H9 (cell line): ENCODE results near the gene LARGE1. TPM values are rescaled to one million over a fixed set of nuclear protein-coding genes. Genes with fewer than 3 reads are reported as not detected.

Experiments
- DNase-seq: peaks from one replicate; pipeline ENCODE4 v3.0.0-alpha.2; 2017
- H2AFZ ChIP-seq: one replicate; pipeline ENCODE4 v1.6.1; 2013; ENCODE audit warnings: mild to moderate bottlenecking, low read length, control low read depth, moderate library complexity
- H2AK5ac ChIP-seq: 2 replicates; pipeline ENCODE4 v1.6.1; 2013; ENCODE audit warnings: low read length, control low read depth, mixed read lengths; ENCODE audit not compliant: insufficient read length
- H2BK120ac ChIP-seq: one replicate; pipeline ENCODE4 v1.6.1; 2013; ENCODE audit warnings: low read depth, mild to moderate bottlenecking, low read length, control low read depth, inconsistent platforms; ENCODE audit not compliant: poor library complexity, severe bottlenecking
- H2BK12ac ChIP-seq: 2 replicates; pipeline ENCODE4 v1.6.1; 2013; ENCODE audit warnings: low read length, control low read depth, mixed read lengths, low read depth; ENCODE audit not compliant: insufficient read length
- H2BK15ac ChIP-seq: 2 replicates; pipeline ENCODE4 v1.6.1; 2013; ENCODE audit warnings: low read depth, low read length, control low read depth
- H2BK20ac ChIP-seq: one replicate; pipeline ENCODE4 v1.6.1; 2013; ENCODE audit warnings: low read depth, mild to moderate bottlenecking, low read length, control low read depth, inconsistent platforms; ENCODE audit not compliant: poor library complexity, severe bottlenecking
- H2BK5ac ChIP-seq: 2 replicates; pipeline ENCODE4 v1.6.1; 2013; ENCODE audit warnings: low read length, control low read depth, mixed read lengths; ENCODE audit not compliant: insufficient read length
- H3K14ac ChIP-seq: 2 replicates; pipeline ENCODE4 v1.6.1; 2013; ENCODE audit warnings: low read length, control low read depth; ENCODE audit not compliant: insufficient read depth
- H3K18ac ChIP-seq: 2 replicates; pipeline ENCODE4 v1.6.1; 2013; ENCODE audit warnings: low read depth, mild to moderate bottlenecking, mixed read lengths, low read length, control low read depth; ENCODE audit not compliant: insufficient read length
- H3K23ac ChIP-seq: 2 replicates; pipeline ENCODE4 v1.6.1; 2013; ENCODE audit warnings: low read length, control low read depth, mixed read lengths, low read depth; ENCODE audit not compliant: insufficient read length
- H3K23me2 ChIP-seq: 2 replicates; pipeline ENCODE4 v1.6.1; 2013; ENCODE audit warnings: low read depth, mild to moderate bottlenecking, mixed read lengths, low read length, control low read depth; ENCODE audit not compliant: insufficient read length, poor library complexity, severe bottlenecking
- H3K27ac ChIP-seq: 2 replicates; pipeline ENCODE4 v1.5.1; 2013; ENCODE audit warnings: low read length, control low read depth, mixed read lengths, low read depth; ENCODE audit not compliant: insufficient read length
- H3K27me3 ChIP-seq: 2 replicates; pipeline ENCODE4 v1.6.1; 2013; ENCODE audit warnings: low read length, control low read depth, inconsistent platforms; ENCODE audit not compliant: insufficient read depth
- H3K4ac ChIP-seq: 2 replicates; pipeline ENCODE4 v1.6.1; 2013; ENCODE audit warnings: low read depth, mild to moderate bottlenecking, control low read depth, inconsistent platforms, low read length, moderate library complexity
- H3K4me1 ChIP-seq: 2 replicates; pipeline ENCODE4 v1.6.1; 2013; ENCODE audit warnings: low read length, control low read depth, inconsistent platforms; ENCODE audit not compliant: insufficient read depth
- H3K4me2 ChIP-seq: 2 replicates; pipeline ENCODE4 v1.6.1; 2013; ENCODE audit warnings: low read length, control low read depth, mixed read lengths; ENCODE audit not compliant: insufficient read length, insufficient read depth
- H3K56ac ChIP-seq: 2 replicates; pipeline ENCODE4 v1.6.1; 2013; ENCODE audit warnings: low read depth, mild to moderate bottlenecking, mixed read lengths, low read length, control low read depth; ENCODE audit not compliant: insufficient read length
- H3K79me1 ChIP-seq: 2 replicates; pipeline ENCODE4 v1.6.1; 2013; ENCODE audit warnings: low read depth, mild to moderate bottlenecking, moderate library complexity, low read length, control low read depth, inconsistent platforms; ENCODE audit not compliant: insufficient read depth, poor library complexity, severe bottlenecking
- H3K79me2 ChIP-seq: 2 replicates; pipeline ENCODE4 v1.6.1; 2013; ENCODE audit warnings: low read length, control low read depth, inconsistent platforms; ENCODE audit not compliant: insufficient read depth
- H3K9ac ChIP-seq: 2 replicates; pipeline ENCODE4 v1.6.1; 2013; ENCODE audit warnings: low read length, control low read depth, mixed read lengths; ENCODE audit not compliant: insufficient read length; ENCODE audit errors: extremely low read depth
- H3K9me3 ChIP-seq: one replicate; pipeline ENCODE4 v1.6.1; 2013; ENCODE audit warnings: low read depth, low read length, inconsistent platforms; ENCODE audit not compliant: control insufficient read depth
- H3T11ph ChIP-seq: one replicate; pipeline ENCODE4 v1.6.1; 2013; ENCODE audit warnings: mild to moderate bottlenecking, low read length, control low read depth, inconsistent platforms
- H4K20me1 ChIP-seq: one replicate; pipeline ENCODE4 v1.6.1; 2013; ENCODE audit not compliant: control insufficient read depth, insufficient read length, insufficient read depth
- H4K5ac ChIP-seq: 2 replicates; pipeline ENCODE4 v1.6.1; 2013; ENCODE audit warnings: low read depth, mild to moderate bottlenecking, mixed read lengths, low read length, control low read depth; ENCODE audit not compliant: insufficient read length
- H4K8ac ChIP-seq: replicated peaks from 2 replicates; pipeline ENCODE4 v1.6.1; 2013; ENCODE audit warnings: low read length, control low read depth, mixed read lengths, low read depth; ENCODE audit not compliant: insufficient read length
- H4K91ac ChIP-seq: 2 replicates; pipeline ENCODE4 v1.6.1; 2013; ENCODE audit warnings: low read depth, mild to moderate bottlenecking, moderate library complexity, mixed read lengths, low read length, control low read depth; ENCODE audit not compliant: insufficient read length
- H3K27ac Mint-ChIP-seq, 3 experiments: 2 replicates in 2 of 3; 3 replicates in 1 of 3; pipeline ENCODE4 v1.8.0; 2020 to 2021; ENCODE audit warnings: mixed read lengths in 3 of 3, mild to moderate bottlenecking in 1 of 3, moderate library complexity in 1 of 3
- H3K27me3 Mint-ChIP-seq: 2 replicates; pipeline ENCODE4 v1.8.0; 2021; ENCODE audit warnings: low read depth, mild to moderate bottlenecking, moderate library complexity, mixed read lengths
- H3K36me3 Mint-ChIP-seq, 3 experiments: 2 replicates in 2 of 3; 3 replicates in 1 of 3; pipeline ENCODE4 v1.8.0; 2020 to 2021; ENCODE audit warnings: low read depth in 3 of 3, mixed read lengths in 3 of 3; ENCODE audit not compliant: insufficient read depth in 1 of 3
- H3K4me1 Mint-ChIP-seq, 2 experiments: 2 replicates each; pipeline ENCODE4 v1.8.0; 2020; ENCODE audit warnings: mixed read lengths in 2 of 2
- H3K4me3 Mint-ChIP-seq, 2 experiments: 2 replicates in 1 of 2; 3 replicates in 1 of 2; pipeline ENCODE4 v1.8.0; 2020 to 2021; ENCODE audit warnings: mild to moderate bottlenecking in 2 of 2, mixed read lengths in 2 of 2, moderate library complexity in 1 of 2
- H3K9me3 Mint-ChIP-seq, 2 experiments: 2 replicates in 1 of 2; 3 replicates in 1 of 2; pipeline ENCODE4 v1.8.0; 2020; ENCODE audit warnings: mild to moderate bottlenecking in 2 of 2, mixed read lengths in 2 of 2, moderate library complexity in 1 of 2
- CTCF ChIP-seq: fragments of 200-600 bp; sonication (generic); conservative IDR thresholded peaks from 3 replicates; pipeline ENCODE4 v1.8.0; 2021; ENCODE audit warnings: antibody characterized with exemption, mild to moderate bottlenecking
- total RNA-seq: library from RNA; stranded (reverse); gene quantifications from 2 replicates; pipeline ENCODE4 v1.2.1, GENCODE V29; 2021

The LARGE1 gene
- total RNA-seq, 1 experiment from 2014 or later: 43.5 TPM

- H3K18ac ChIP-seq: no peak overlapping the region
- no peaks in the 10 kb centered on the region for H3K79me1 ChIP-seq
- TF ChIP-seq CTCF: no peak
- H4K91ac ChIP-seq: no peak overlapping the region
- no peak overlapping the region for H2BK15ac ChIP-seq
- no peak overlapping the region for H2BK5ac ChIP-seq
- H3K36me3 Mint-ChIP-seq: peaks cover 0 to 1% (median 0%) of the 10 kb centered on the region in 3 experiments; a peak in 1 of 7 replicates
- no peaks in the 10 kb centered on the region for H3K27me3 ChIP-seq
- H3K4me1 Mint-ChIP-seq: no peaks in the 10 kb centered on the region
- H2AFZ ChIP-seq: no peak overlapping the region
- no peak overlapping the region for H3K4me2 ChIP-seq
- H3K4me1 ChIP-seq: no peaks in the 10 kb centered on the region
- no peak overlapping the region for H3K27ac ChIP-seq
- no peak overlapping the region for H2BK12ac ChIP-seq
- H3K23ac ChIP-seq: no peak overlapping the region
- H3K79me2 ChIP-seq: no peaks in the 10 kb centered on the region
- H3K9ac ChIP-seq: no peak overlapping the region
- no peak overlapping the region for H4K5ac ChIP-seq
- DNase-seq: no peak
- peaks cover 29% of the 10 kb centered on the region for H3K27me3 Mint-ChIP-seq
- no peak overlapping the region for H3K27ac Mint-ChIP-seq
- H4K20me1 ChIP-seq: no peaks in the 10 kb centered on the region
- no peak overlapping the region for H2AK5ac ChIP-seq
- H3T11ph ChIP-seq: no peak overlapping the region
- no peaks in the 10 kb centered on the region for H3K23me2 ChIP-seq
- no peaks in the 10 kb centered on the region for H3K9me3 ChIP-seq
- no peak overlapping the region for H2BK120ac ChIP-seq
- no peaks in the 10 kb centered on the region for H3K9me3 Mint-ChIP-seq
- no peak overlapping the region for H3K4me3 Mint-ChIP-seq
- H4K8ac ChIP-seq: no peak overlapping the region
- no peak overlapping the region for H3K56ac ChIP-seq
- no peak overlapping the region for H2BK20ac ChIP-seq
- H3K14ac ChIP-seq: no peak overlapping the region
- no peak overlapping the region for H3K4ac ChIP-seq
These were observed 328.3 kb downstream of the LARGE1 start for GRCh38 chr22:33591946-33592345.
